Body of pancreas (tissue), 4 donors: ENCODE data around the gene TMPRSS11B.

Experiments
- POLR2A ChIP-seq, 3 donors: fragments of 450-650 bp; IDR thresholded peaks; one replicate each; pipeline ENCODE4 v1.6.1; 2016; ENCODE audit warnings: antibody characterized with exemption in 3 of 3, mild to moderate bottlenecking in 2 of 3
- TF ChIP-seq, protein P1 (sequence below), 7 experiments: fragments of 450-650 bp in 4 of 7; fragments of 200-600 bp in 3 of 7; sonication (generic) in 3 of 7; IDR thresholded peaks; one replicate each; pipeline ENCODE4 v1.5.1; 2016 to 2019; ENCODE audit warnings: antibody characterized with exemption in 7 of 7

DNA sequence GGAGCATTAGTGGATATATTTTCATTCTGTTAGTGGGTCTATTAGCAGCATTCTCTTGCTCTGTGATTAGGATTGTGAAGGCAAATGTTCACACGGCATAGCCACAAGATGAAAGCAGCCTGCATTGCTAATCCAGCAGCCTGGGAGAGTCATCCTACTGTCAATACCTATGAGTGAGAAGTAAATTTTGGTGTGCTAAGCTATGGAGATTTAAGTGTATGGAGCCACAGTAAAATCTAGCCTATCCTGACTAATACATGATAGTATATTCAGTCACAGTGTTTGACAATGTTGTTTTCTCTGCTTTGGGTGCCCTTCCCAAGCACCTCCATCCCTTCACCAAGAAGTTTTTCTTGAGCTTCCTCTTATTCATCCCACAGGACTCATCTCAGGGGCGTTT lies 68.6 kb downstream of the TMPRSS11B start:
- TF ChIP-seq, protein P1, sequence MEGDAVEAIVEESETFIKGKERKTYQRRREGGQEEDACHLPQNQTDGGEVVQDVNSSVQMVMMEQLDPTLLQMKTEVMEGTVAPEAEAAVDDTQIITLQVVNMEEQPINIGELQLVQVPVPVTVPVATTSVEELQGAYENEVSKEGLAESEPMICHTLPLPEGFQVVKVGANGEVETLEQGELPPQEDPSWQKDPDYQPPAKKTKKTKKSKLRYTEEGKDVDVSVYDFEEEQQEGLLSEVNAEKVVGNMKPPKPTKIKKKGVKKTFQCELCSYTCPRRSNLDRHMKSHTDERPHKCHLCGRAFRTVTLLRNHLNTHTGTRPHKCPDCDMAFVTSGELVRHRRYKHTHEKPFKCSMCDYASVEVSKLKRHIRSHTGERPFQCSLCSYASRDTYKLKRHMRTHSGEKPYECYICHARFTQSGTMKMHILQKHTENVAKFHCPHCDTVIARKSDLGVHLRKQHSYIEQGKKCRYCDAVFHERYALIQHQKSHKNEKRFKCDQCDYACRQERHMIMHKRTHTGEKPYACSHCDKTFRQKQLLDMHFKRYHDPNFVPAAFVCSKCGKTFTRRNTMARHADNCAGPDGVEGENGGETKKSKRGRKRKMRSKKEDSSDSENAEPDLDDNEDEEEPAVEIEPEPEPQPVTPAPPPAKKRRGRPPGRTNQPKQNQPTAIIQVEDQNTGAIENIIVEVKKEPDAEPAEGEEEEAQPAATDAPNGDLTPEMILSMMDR (IDR thresholded peaks at IDR 0.05): no peak
- TF ChIP-seq POLR2A (IDR thresholded peaks at IDR 0.05): no peak
